Colonic mucosa (tissue), 4 donors: ENCODE measurements around the gene ABCD2. TPM values are rescaled to one million over a fixed set of nuclear protein-coding genes. Genes with fewer than 3 reads are reported as not detected.
"Not testable (repeated sequence)": the region's sequence is repeated elsewhere in the genome, so short reads cannot be mapped to it uniquely, and the experiment has no call there.

ENCODE experiments used
- DNase-seq: peaks from one replicate; pipeline ENCODE4 v3.0.0-alpha.2; 2020
- H3K27ac ChIP-seq: fragments of 200-600 bp; one replicate; pipeline ENCODE4 v1.8.0; 2021
- H3K27me3 ChIP-seq: fragments of 200-600 bp; one replicate; pipeline ENCODE4 v1.8.0; 2021
- H3K36me3 ChIP-seq: fragments of 200-600 bp; one replicate; pipeline ENCODE4 v1.8.0; 2021
- H3K4me1 ChIP-seq: fragments of 200-600 bp; one replicate; pipeline ENCODE4 v1.8.0; 2021; ENCODE audit warnings: mild to moderate bottlenecking
- H3K4me3 ChIP-seq: fragments of 200-600 bp; one replicate; pipeline ENCODE4 v1.8.0; 2021
- H3K9ac ChIP-seq, 2 donors: one replicate each; pipeline ENCODE4 v1.7.0; 2013; ENCODE audit warnings: control low read depth in 2 of 2, low read depth in 2 of 2, low read length in 2 of 2
- H3K9me3 ChIP-seq: fragments of 200-600 bp; one replicate; pipeline ENCODE4 v1.8.0; 2021
- CTCF ChIP-seq: fragments of 200-600 bp; IDR thresholded peaks from one replicate; pipeline ENCODE4 v1.8.0; 2022; ENCODE audit warnings: antibody characterized with exemption, mild to moderate bottlenecking
- intact Hi-C: fragments of 100-400 bp; cut with DNase I; formaldehyde crosslinking; loops from one replicate; pipeline ENCODE4 v1.14.1; 2022
- total RNA-seq, 2 donors: library from RNA; stranded (reverse); fragmentation: NEBNext Ultra II Directional in 1 of 2; extraction: Animal tissue kit (Norgen Biotek cat#: 25700) in 1 of 2; gene quantifications; one replicate each; pipeline ENCODE4 v1.2.1, GENCODE V29; 2021
- donor health status: healthy.
- donor health status: DM: no; HTN: no; CAD: no.
- donor health status: DM: no; HTN: no; CAD: no.

The ABCD2 gene
- total RNA-seq, 2 donors from 2014 or later = 0.17 to 0.19 TPM

GRCh38 chr12:39553476-39553875 is 66.1 kb downstream of the ABCD2 start:
- Histone ChIP-seq H3K4me3 (no peak overlapping the region), H3K9me3 (no peaks in the 10 kb centered on the region), H3K4me1 (no peaks in the 10 kb centered on the region), H3K27ac (no peak overlapping the region), H3K9ac (no peak overlapping the region), H3K27me3 (no peaks in the 10 kb centered on the region), H3K36me3 (no peaks in the 10 kb centered on the region)
- intact Hi-C loops = no loop called here
- DNase-seq = no peak
- no peak for TF ChIP-seq CTCF

- H3K9ac ChIP-seq, H3K27ac ChIP-seq, H3K36me3 ChIP-seq, H3K27me3 ChIP-seq, H3K4me1 ChIP-seq, intact Hi-C loops, DNase-seq, H3K4me3 ChIP-seq, H3K9me3 ChIP-seq: not testable (repeated sequence)
Observed at GRCh38 chr12:39544211-39544610, 75.4 kb downstream of the ABCD2 start.

GRCh38 chr12:39541471-39541870 is 78.1 kb downstream of the ABCD2 start:
- no peak for DNase-seq
- no peak for TF ChIP-seq CTCF
- no peaks in the 10 kb centered on the region for H3K36me3 ChIP-seq
- no peak overlapping the region for H3K9ac ChIP-seq
- H3K27ac ChIP-seq = no peak overlapping the region
- intact Hi-C loops = no loop called here
- no peaks in the 10 kb centered on the region for H3K4me1 ChIP-seq
- H3K4me3 ChIP-seq = no peak overlapping the region
- H3K9me3 ChIP-seq = no peaks in the 10 kb centered on the region
- H3K27me3 ChIP-seq = no peaks in the 10 kb centered on the region

GRCh38 chr12:39538679-39539104 is 80.9 kb downstream of the ABCD2 start:
- Histone ChIP-seq H3K9me3 (no peaks in the 10 kb centered on the region), H3K27me3 (no peaks in the 10 kb centered on the region), H3K36me3 (no peaks in the 10 kb centered on the region), H3K4me1 (no peaks in the 10 kb centered on the region), H3K9ac (no peak overlapping the region), H3K27ac (no peak overlapping the region), H3K4me3 (no peak overlapping the region)
- TF ChIP-seq CTCF = no peak
- intact Hi-C loops = no loop called here
- DNase-seq = no peak

- Histone ChIP-seq H3K9me3 (no peaks in the 10 kb centered on the region), H3K36me3 (no peaks in the 10 kb centered on the region), H3K27me3 (no peaks in the 10 kb centered on the region), H3K4me3 (no peak overlapping the region), H3K27ac (no peak overlapping the region), H3K9ac (no peak overlapping the region), H3K4me1 (no peaks in the 10 kb centered on the region)
- no peak for TF ChIP-seq CTCF
- no peak for DNase-seq
- intact Hi-C loops = no loop called here
Observed at GRCh38 chr12:39533951-39534350, 85.7 kb downstream of the ABCD2 start.

- no peak for DNase-seq
- intact Hi-C loops = no loop called here
- no peaks in the 10 kb centered on the region for H3K4me1 ChIP-seq
- no peak for TF ChIP-seq CTCF
- H3K36me3 ChIP-seq = no peaks in the 10 kb centered on the region
- H3K9ac ChIP-seq = no peak overlapping the region
- H3K9me3 ChIP-seq = no peaks in the 10 kb centered on the region
- H3K4me3 ChIP-seq = no peak overlapping the region
- no peaks in the 10 kb centered on the region for H3K27me3 ChIP-seq
- no peak overlapping the region for H3K27ac ChIP-seq
Observed at GRCh38 chr12:39532448-39532847, 87.2 kb downstream of the ABCD2 start.
